HCT116 (cell line): ENCODE results near the gene PRMT1. TPM values are rescaled to one million over a fixed set of nuclear protein-coding genes. Genes with fewer than 3 reads are reported as not detected.
A peak's percentile ranks its signal among the peaks of the same experiment; 100 is the strongest.

Source experiments
- ATAC-seq: fragments of 200-7000 bp; cut with Tn5 transposase; 2 replicates; pipeline ENCODE4 v1.9.1; 2020; ENCODE audit warnings: mild to moderate bottlenecking, moderate library complexity
- BruUV-seq: library from RNA; stranded (reverse); fragments of 400-500 nt; replicated peaks from 2 replicates; lab custom pipeline; 2021; lab: Mats Ljungman, UMichigan
- CTCF ChIA-PET: fragments of 300-600 bp; sonication (Branson Sonifier 250); formaldehyde crosslinking; loops from one replicate; lab custom pipeline; 2021; ENCODE audit warnings: antibody characterized with exemption; lab: Charles Lee
- POLR2A ChIA-PET: fragments of 300-600, 350-600 bp; sonication (Branson Sonifier 250); formaldehyde crosslinking; loops from one replicate; lab custom pipeline; 2021; ENCODE audit warnings: antibody characterized with exemption; lab: Charles Lee
- RAD21 ChIA-PET, 2 experiments: fragments of 300-600 bp; sonication (Branson Sonifier 250); formaldehyde crosslinking; loops; one replicate each; lab custom pipeline; 2023; ENCODE audit warnings: low total read pairs in 2 of 2; ENCODE audit not compliant: uncharacterized antibody in 2 of 2, unreplicated experiment in 2 of 2, low non-redundant PET in 1 of 2; lab: Charles Lee
- DNase-seq: peaks from one replicate; pipeline ENCODE4 v3.0.0-alpha.2; 2010; ENCODE audit warnings: low read depth, low spot score
- H2AFZ ChIP-seq: fragments of 200-600 bp; shearing (Covaris generic), sonication (generic); 2 replicates; pipeline ENCODE4 v1.6.1; 2017; ENCODE audit warnings: low read depth, mixed run types, mixed read lengths, antibody characterized with exemption, low read length; ENCODE audit not compliant: poor library complexity, severe bottlenecking
- H3K27ac ChIP-seq: 2 replicates; pipeline ENCODE4 v1.5.1; 2012; ENCODE audit warnings: low read depth, low read length
- H3K27me3 ChIP-seq: fragments of 200-600 bp; sonication (generic); 2 replicates; pipeline ENCODE4 v1.6.1; 2016; ENCODE audit warnings: mixed run types, low read length, mixed read lengths; ENCODE audit not compliant: insufficient read depth
- H3K36me3 ChIP-seq, 2 experiments: fragments of 200-500 bp in 1 of 2; fragments of 200-600 bp in 1 of 2; sonication (Bioruptor generic) in 1 of 2; sonication (generic) in 1 of 2; 2 replicates each; pipeline versions ENCODE4 v1.5.1 to v1.6.1; 2014 to 2016; ENCODE audit warnings: low read length in 2 of 2, inconsistent platforms in 1 of 2, mixed read lengths in 1 of 2, mixed run types in 1 of 2; ENCODE audit not compliant: insufficient read depth in 2 of 2, control insufficient read depth in 1 of 2
- H3K4me1 ChIP-seq, 2 experiments: fragments of 200-600 bp in 1 of 2; sonication (generic) in 1 of 2; 2 replicates each; pipeline versions ENCODE4 v1.5.1 to v1.6.1; 2012 to 2017; ENCODE audit warnings: low read length in 2 of 2, inconsistent platforms in 1 of 2, mild to moderate bottlenecking in 1 of 2, mixed read lengths in 1 of 2, mixed run types in 1 of 2, moderate library complexity in 1 of 2; ENCODE audit not compliant: insufficient read depth in 2 of 2, control insufficient read depth in 1 of 2
- H3K4me2 ChIP-seq: fragments of 200-600 bp; sonication (generic); 2 replicates; pipeline ENCODE4 v1.6.1; 2017; ENCODE audit warnings: mixed run types, low read length, mixed read lengths
- H3K4me3 ChIP-seq, 2 experiments: fragments of 200-600 bp in 1 of 2; sonication (generic) in 1 of 2; replicated peaks in 1 of 2; 2 replicates each; pipeline ENCODE4 v1.5.1; 2011 to 2016; ENCODE audit warnings: low read length in 2 of 2, control low read depth in 1 of 2, low read depth in 1 of 2, mild to moderate bottlenecking in 1 of 2, mixed read lengths in 1 of 2, mixed run types in 1 of 2
- H3K79me2 ChIP-seq: fragments of 200-600 bp; sonication (generic); 2 replicates; pipeline ENCODE4 v1.6.1; 2017; ENCODE audit warnings: mild to moderate bottlenecking, mixed run types, low read length, moderate library complexity, mixed read lengths; ENCODE audit not compliant: insufficient read depth
- H3K9ac ChIP-seq: fragments of 200-600 bp; sonication (generic); 2 replicates; pipeline ENCODE4 v1.6.1; 2016; ENCODE audit warnings: low read length, mixed read lengths
- H3K9me2 ChIP-seq: fragments of 200-600 bp; sonication (generic), shearing (Covaris generic); 2 replicates; pipeline ENCODE4 v1.6.1; 2017; ENCODE audit warnings: mixed run types, mild to moderate bottlenecking, moderate library complexity; ENCODE audit not compliant: insufficient read depth
- H3K9me3 ChIP-seq, 2 experiments: fragments of 200-500 bp in 1 of 2; fragments of 200-600 bp in 1 of 2; sonication (Bioruptor generic) in 1 of 2; sonication (generic) in 1 of 2; 2 replicates each; pipeline ENCODE4 v1.6.1; 2014 to 2017; ENCODE audit warnings: low read length in 2 of 2, mixed read lengths in 2 of 2, inconsistent platforms in 1 of 2, low read depth in 1 of 2, mild to moderate bottlenecking in 1 of 2, mixed run types in 1 of 2, moderate library complexity in 1 of 2; ENCODE audit not compliant: control insufficient read depth in 1 of 2, insufficient read depth in 1 of 2
- H4K20me1 ChIP-seq: fragments of 200-600 bp; sonication (generic), shearing (Covaris generic); 2 replicates; pipeline ENCODE4 v1.6.1; 2017; ENCODE audit warnings: mixed run types, mild to moderate bottlenecking, moderate library complexity; ENCODE audit not compliant: insufficient read depth
- ATF3 ChIP-seq: IDR thresholded peaks from 2 replicates; pipeline ENCODE4 v1.6.1; 2012
- CTCF ChIP-seq, 3 experiments: fragments of 200-600 bp in 1 of 3; sonication (generic) in 1 of 3; IDR thresholded peaks in 2 of 3; conservative IDR thresholded peaks in 1 of 3; 2 replicates each; pipeline ENCODE4 v1.5.1; 2012 to 2017; ENCODE audit warnings: low read depth in 2 of 3, low read length in 2 of 3, antibody characterized with exemption in 1 of 3, borderline replicate concordance in 1 of 3, control low read depth in 1 of 3, mild to moderate bottlenecking in 1 of 3, mixed read lengths in 1 of 3, mixed run types in 1 of 3, moderate library complexity in 1 of 3; ENCODE audit not compliant: insufficient read depth in 1 of 3
- MAX ChIP-seq: IDR thresholded peaks from 2 replicates; pipeline ENCODE4 v1.6.1; 2012
- SP1 ChIP-seq: IDR thresholded peaks from 2 replicates; pipeline ENCODE4 v1.6.1; 2012; ENCODE audit warnings: low read depth
- ZNF274 ChIP-seq: fragments of 200-500 bp; sonication (Bioruptor generic); IDR thresholded peaks from 2 replicates; pipeline ENCODE4 v1.6.1; 2014; ENCODE audit warnings: mild to moderate bottlenecking, low read depth, low read length, inconsistent platforms
- intact Hi-C: fragments of 100-400 bp; cut with micrococcal nuclease; formaldehyde crosslinking; loops from 2 replicates; pipeline ENCODE4 v1.10.0; 2022
- total RNA-seq: library from RNA; stranded (reverse); gene quantifications from one replicate; pipeline ENCODE4 v1.2.1, GENCODE V29; 2021; ENCODE audit not compliant: unreplicated experiment

The PRMT1 gene
- total RNA-seq, 1 experiment from 2014 or later: 428 TPM

- intact Hi-C loops: loop anchor here (5.0 kb wide), 2 partner anchors 87 to 107 kb away; partner anchors contain the start of gene PRR12
- POLR2A ChIA-PET: interaction anchor here (0.8 to 1.4 kb wide), 2 partner anchors 37 to 133 kb away, joined by 3 to 4 read pairs; partner anchors contain the start of gene SCAF1
- H3K4me3 ChIP-seq: no peak overlapping the region
- no peaks in the 10 kb centered on the region for H3K27me3 ChIP-seq
- H2AFZ ChIP-seq: no peak overlapping the region
- H4K20me1 ChIP-seq: peaks cover 33% of the 10 kb centered on the region; the same call in 1 of the 2 replicates
- H3K4me1 ChIP-seq: peaks cover 30 to 42% of the 10 kb centered on the region in 2 experiments
- H3K9me2 ChIP-seq: no peaks in the 10 kb centered on the region
- H3K27ac ChIP-seq: peak overlapping the region; percentile 24
- H3K9ac ChIP-seq: no peak overlapping the region
- DNase-seq (no peak), ATAC-seq (no peak)
- peaks cover 19 to 32% of the 10 kb centered on the region in 2 experiments; a peak in 3 of 4 replicates for H3K36me3 ChIP-seq
- H3K79me2 ChIP-seq: peaks cover 68% of the 10 kb centered on the region
- RAD21 ChIA-PET: no interaction called here
- BruUV-seq: no TSS peak
- no peak for TF ChIP-seq MAX
- TF ChIP-seq SP1: no peak
- no peak for TF ChIP-seq ATF3
- TF ChIP-seq CTCF (IDR thresholded peaks at IDR 0.05 in 2 of 3, conservative IDR thresholded peaks at IDR 0.05 in 1 of 3; ENCODE audit: borderline replicate concordance in 1 of 3, insufficient read depth in 1 of 3, low read depth in 2 of 3, low read length in 2 of 3): no peak
- no peak for TF ChIP-seq ZNF274
- no peaks in the 10 kb centered on the region for H3K9me3 ChIP-seq
- CTCF ChIA-PET: interaction anchor here (0.6 kb wide), 1 partner anchor 42 kb away, joined by 3 read pairs; no protein-coding TSS in a partner anchor
- peak overlapping the region; percentile 58 for H3K4me2 ChIP-seq
Measured at GRCh38 chr19:49678985-49679770, 2.1 kb downstream of the PRMT1 start.
